HG03342 (cell line): ENCODE results near the gene PRR14.
"Not testable (repeated sequence)": the region's sequence is repeated elsewhere in the genome, so short reads cannot be mapped to it uniquely, and the experiment has no call there.

Experiments
- ATAC-seq: cut with Tn5 transposase; IDR thresholded peaks from one replicate; pipeline ENCODE4 v1.9.1; 2021; ENCODE audit warnings: mild to moderate bottlenecking, moderate library complexity; ENCODE audit not compliant: unreplicated experiment

The PRR14 gene

GRCh38 chr16:30688701-30689100 lies 37.9 kb downstream of the PRR14 start:
- no peak for ATAC-seq

GRCh38 chr16:30691907-30692306 lies 41.1 kb downstream of the PRR14 start:
- no peak for ATAC-seq

- no peak for ATAC-seq
Observed at GRCh38 chr16:30692396-30693064, 41.8 kb downstream of the PRR14 start.

DNA sequence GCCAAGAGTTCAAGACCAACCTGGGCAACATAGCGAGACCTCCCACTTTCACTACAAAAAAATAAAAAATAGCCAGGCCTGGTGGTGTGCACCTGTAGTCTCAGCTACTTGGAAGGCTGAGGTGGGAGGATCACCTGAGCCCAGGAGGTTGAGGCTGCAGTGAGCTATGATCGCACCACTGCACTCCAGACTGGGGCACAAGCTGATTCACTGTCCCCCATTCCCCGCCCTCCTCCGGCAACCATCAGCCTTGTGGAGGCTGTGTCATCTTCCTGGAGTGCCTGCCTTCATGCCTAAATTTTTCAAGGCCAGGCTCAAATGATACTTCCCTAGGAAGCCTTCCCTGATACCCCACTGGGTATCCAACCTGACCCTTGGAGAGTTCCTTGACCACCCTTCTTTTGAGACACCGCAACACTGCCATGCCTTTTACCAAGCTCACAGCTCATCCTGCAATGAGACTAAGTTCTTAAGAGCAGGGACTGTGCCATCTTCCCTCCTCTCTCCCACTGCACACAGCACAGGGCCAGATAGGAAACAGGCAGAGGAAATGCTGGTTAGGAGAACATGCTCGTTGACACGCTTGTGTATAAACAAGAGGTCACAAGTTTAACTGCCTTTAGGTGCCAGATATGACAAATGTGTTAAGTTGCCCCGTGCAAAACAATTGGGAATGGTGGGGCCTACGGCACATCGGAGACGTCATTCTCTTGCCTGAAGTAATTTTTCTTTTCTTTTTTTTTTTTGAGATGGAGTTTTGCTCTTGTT lies 44.4 kb downstream of the PRR14 start:
- ATAC-seq: no peak

- ATAC-seq: not testable (repeated sequence)
Observed at GRCh38 chr16:30696646-30697045, 45.9 kb downstream of the PRR14 start.

- ATAC-seq: peak; percentile 82
Observed at GRCh38 chr16:30697264-30698138, 46.7 kb downstream of the PRR14 start.

GRCh38 chr16:30698139-30698815 lies 47.5 kb downstream of the PRR14 start:
- ATAC-seq: peak; percentile 59

DNA sequence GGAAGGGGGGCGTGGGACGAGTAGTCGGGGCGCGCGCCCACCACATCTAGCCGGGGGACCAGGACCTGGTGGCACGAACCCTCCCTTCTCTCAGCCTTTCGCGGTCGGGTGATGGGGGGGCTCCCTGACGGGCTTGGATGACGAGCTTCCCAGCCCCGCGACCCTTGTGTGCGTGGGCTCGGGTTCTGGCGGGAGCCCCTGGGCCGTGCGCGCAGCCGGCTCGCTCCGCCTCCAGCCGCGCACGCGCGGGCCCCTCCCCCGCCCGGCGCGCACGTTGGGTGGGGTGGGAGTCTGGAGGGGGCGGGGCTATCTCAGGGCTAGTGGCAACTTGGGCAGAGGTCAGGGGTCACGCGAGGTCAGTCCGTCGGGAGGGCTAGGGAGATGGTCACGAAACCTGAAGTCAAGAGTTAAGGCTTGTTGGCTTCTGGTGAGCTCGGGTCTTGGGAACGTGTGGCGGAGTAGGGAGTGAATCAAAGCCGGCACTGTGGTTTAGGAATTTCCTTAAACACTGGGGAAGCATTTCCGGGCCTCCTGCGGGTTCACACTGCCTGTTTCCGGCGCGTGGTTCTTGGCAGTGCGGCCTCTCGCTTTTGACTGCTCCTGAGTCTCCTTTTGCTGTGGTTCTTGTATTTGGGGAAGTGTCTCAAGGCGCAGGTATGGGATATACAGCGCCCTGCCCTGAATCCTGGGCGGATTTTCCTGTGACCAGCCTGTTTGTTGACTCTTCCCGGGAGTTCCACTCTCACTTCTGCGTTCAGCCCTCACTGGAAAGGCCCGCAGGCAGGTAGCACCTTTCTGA lies 48.3 kb downstream of the PRR14 start, which contains the start of gene SRCAP:
TSS of gene SRCAP (plus strand) at position 356 of the 799 bp plus-strand sequence. CDS start 1,654 bp downstream, outside the sequence.
- peak; percentile 31 for ATAC-seq

GRCh38 chr16:30699615-30700099 lies 48.9 kb downstream of the PRR14 start:
- ATAC-seq: no peak

GRCh38 chr16:30700491-30700890 lies 49.7 kb downstream of the PRR14 start:
- no peak for ATAC-seq

- no peak for ATAC-seq
Observed at GRCh38 chr16:30700971-30701370, 50.2 kb downstream of the PRR14 start.

DNA sequence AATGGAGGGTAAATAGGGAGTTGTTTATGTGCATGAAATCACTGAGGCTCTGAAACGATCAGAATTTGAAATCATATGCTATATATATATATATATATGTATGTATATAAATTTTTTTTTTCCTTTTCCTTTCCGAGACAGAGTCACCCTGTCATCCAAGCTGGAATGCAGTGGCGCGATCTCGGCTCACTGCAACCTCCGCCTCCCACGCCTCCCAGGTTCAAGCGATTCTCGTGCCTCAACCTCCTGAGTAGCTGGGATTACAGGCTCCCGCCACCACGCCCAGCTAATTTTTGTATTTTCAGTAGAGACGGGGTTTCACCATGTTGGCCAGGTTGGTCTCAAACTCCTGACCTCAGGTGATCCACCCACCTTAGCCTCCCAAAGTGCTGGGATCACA lies 52.3 kb downstream of the PRR14 start:
- not testable (repeated sequence) for ATAC-seq

GRCh38 chr16:30703971-30704370 lies 53.2 kb downstream of the PRR14 start:
- ATAC-seq: no peak
